ENCODE data around the gene CETN2.
"Not testable (repeated sequence)": the region's sequence is repeated elsewhere in the genome, so short reads cannot be mapped to it uniquely, and the experiment has no call there.

CETN2 gene

GRCh38 chrX:152813206-152813605, 17.4 kb downstream of the CETN2 start:
- Histone ChIP-seq H3K27me3 (ENCODE audit: control insufficient read depth, insufficient read depth, low read length) (no peaks in the 10 kb centered on the region), H3K9ac (ENCODE audit: low read depth, low read length) (no peak overlapping the region), H3K4me3 (ENCODE audit: low read depth, low read length) (no peak overlapping the region), H3K4me1 (ENCODE audit: control insufficient read depth, insufficient read depth, low read length) (peaks cover 4% of the 10 kb centered on the region; the same call in 1 of the 2 replicates), H3K36me3 (ENCODE audit: control insufficient read depth, insufficient read depth, low read length) (no peaks in the 10 kb centered on the region), H3K27ac (ENCODE audit: low read depth, low read length) (no peak overlapping the region), H3K9me3 (ENCODE audit: control insufficient read depth, insufficient read depth, low read length) (peaks cover 56% of the 10 kb centered on the region)

GRCh38 chrX:152810403-152810802, 20.2 kb downstream of the CETN2 start:
- H3K4me3 ChIP-seq (ENCODE audit: low read depth, low read length), result no peak overlapping the region
- no peaks in the 10 kb centered on the region for H3K4me1 ChIP-seq (ENCODE audit: control insufficient read depth, insufficient read depth, low read length)
- H3K9ac ChIP-seq (ENCODE audit: low read depth, low read length), result no peak overlapping the region
- H3K36me3 ChIP-seq (ENCODE audit: control insufficient read depth, insufficient read depth, low read length), result no peaks in the 10 kb centered on the region
- H3K27me3 ChIP-seq (ENCODE audit: control insufficient read depth, insufficient read depth, low read length), result no peaks in the 10 kb centered on the region
- no peak overlapping the region for H3K27ac ChIP-seq (ENCODE audit: low read depth, low read length)
- peaks cover 43% of the 10 kb centered on the region for H3K9me3 ChIP-seq (ENCODE audit: control insufficient read depth, insufficient read depth, low read length)

GRCh38 chrX:152806035-152806434, 24.5 kb downstream of the CETN2 start:
- H3K27ac ChIP-seq (ENCODE audit: low read depth, low read length), result no peak overlapping the region
- no peaks in the 10 kb centered on the region for H3K4me1 ChIP-seq (ENCODE audit: control insufficient read depth, insufficient read depth, low read length)
- H3K9ac ChIP-seq (ENCODE audit: low read depth, low read length), result no peak overlapping the region
- H3K36me3 ChIP-seq (ENCODE audit: control insufficient read depth, insufficient read depth, low read length), result no peaks in the 10 kb centered on the region
- H3K9me3 ChIP-seq (ENCODE audit: control insufficient read depth, insufficient read depth, low read length), result peaks cover 35% of the 10 kb centered on the region
- no peaks in the 10 kb centered on the region for H3K27me3 ChIP-seq (ENCODE audit: control insufficient read depth, insufficient read depth, low read length)
- no peak overlapping the region for H3K4me3 ChIP-seq (ENCODE audit: low read depth, low read length)

GRCh38 chrX:152798945-152799344, 31.6 kb downstream of the CETN2 start:
- Histone ChIP-seq H3K4me3 (ENCODE audit: low read depth, low read length) (no peak overlapping the region), H3K27ac (ENCODE audit: low read depth, low read length) (no peak overlapping the region), H3K9me3 (ENCODE audit: control insufficient read depth, insufficient read depth, low read length) (peaks cover 42% of the 10 kb centered on the region), H3K4me1 (ENCODE audit: control insufficient read depth, insufficient read depth, low read length) (no peaks in the 10 kb centered on the region), H3K27me3 (ENCODE audit: control insufficient read depth, insufficient read depth, low read length) (no peaks in the 10 kb centered on the region), H3K9ac (ENCODE audit: low read depth, low read length) (no peak overlapping the region), H3K36me3 (ENCODE audit: control insufficient read depth, insufficient read depth, low read length) (no peaks in the 10 kb centered on the region)

- not testable (repeated sequence) for H3K4me3 ChIP-seq (ENCODE audit: low read depth, low read length); H3K4me1 ChIP-seq (ENCODE audit: control insufficient read depth, insufficient read depth, low read length); H3K36me3 ChIP-seq (ENCODE audit: control insufficient read depth, insufficient read depth, low read length); H3K9me3 ChIP-seq (ENCODE audit: control insufficient read depth, insufficient read depth, low read length); H3K27ac ChIP-seq (ENCODE audit: low read depth, low read length); H3K9ac ChIP-seq (ENCODE audit: low read depth, low read length); H3K27me3 ChIP-seq (ENCODE audit: control insufficient read depth, insufficient read depth, low read length)
Measured at GRCh38 chrX:152787062-152787461, 43.5 kb downstream of the CETN2 start.
